ENCODE data around the gene CDK5. TPM values are rescaled to one million over a fixed set of nuclear protein-coding genes. Genes with fewer than 3 reads are reported as not detected.

The CDK5 gene
- total and polyA plus RNA-seq, 2 donors (not counting 1 experiment from before 2014, with no cell fraction given) = 8.2 to 8.4 TPM

DNA sequence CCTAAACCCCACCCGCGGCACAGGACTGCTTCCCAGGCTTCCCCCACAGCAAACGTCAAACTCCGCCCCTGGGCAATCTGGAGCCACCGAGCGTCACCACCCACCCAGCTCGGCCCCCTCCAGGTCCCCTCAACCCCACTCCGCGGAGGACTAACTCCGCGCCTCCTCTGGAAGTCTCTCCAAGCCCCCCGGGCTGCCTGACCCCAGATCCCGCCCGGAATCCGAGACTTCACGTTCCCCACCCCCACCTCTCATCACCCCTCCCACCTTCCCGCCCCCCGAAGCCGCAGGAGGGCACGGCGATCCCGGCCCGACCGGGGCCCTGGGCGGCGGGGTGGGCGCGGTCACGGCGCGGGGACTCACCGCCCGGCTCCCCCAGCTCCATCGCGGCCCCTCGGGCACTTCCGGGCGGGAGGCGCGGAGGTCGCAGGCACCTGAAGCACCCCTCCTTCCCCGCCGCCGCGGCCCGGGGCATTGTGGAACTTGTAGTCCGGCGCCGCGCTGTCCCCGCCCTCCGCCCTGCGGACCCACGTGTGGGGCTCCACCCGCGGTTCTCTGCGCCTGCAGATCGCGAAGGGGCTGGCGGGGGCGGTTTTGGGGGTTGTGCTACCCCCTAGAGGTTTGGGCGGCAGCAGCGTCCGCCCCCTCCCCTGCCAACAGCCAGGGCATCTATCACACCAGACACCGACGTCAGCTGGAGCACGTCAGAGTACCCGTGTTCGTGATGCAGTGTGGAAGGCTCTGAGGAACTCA is 25.6 kb upstream of the CDK5 start, which contains the start of gene TMUB1:
TMUB1 (minus strand) TSS at position 423 of the 753 bp plus-strand sequence. CDS start 930 bp downstream, outside the sequence.
- peak within 1 kb of the TSS; percentile 87 for H3K27ac Mint-ChIP-seq
- Histone ChIP-seq H3K4me3 (ENCODE audit: control extremely low read depth in 1 of 5, extremely low read depth in 1 of 5, insufficient read depth in 1 of 5, low read depth in 2 of 5, low read length in 4 of 5) (peak within 1 kb of the TSS; percentile 1 to 83 (median 77)), H3K36me3 (replicated peaks in 1 of 2; ENCODE audit: control extremely low read depth in 1 of 2, control insufficient read depth in 1 of 2, extremely low read depth in 1 of 2, insufficient read depth in 2 of 2, low read length in 1 of 2) (no peaks in the 10 kb centered on the region), H3K4me1 (ENCODE audit: control insufficient read depth in 2 of 2, insufficient read depth in 2 of 2, low read length in 2 of 2) (peaks cover 59 to 67% of the 10 kb centered on the region in 2 donors), H3K27ac (ENCODE audit: low read length in 2 of 2) (peak within 1 kb of the TSS; percentile 76 to 92), H4K20me1 (ENCODE audit: control insufficient read depth, insufficient read depth, low read length, poor library complexity, severe bottlenecking) (peaks cover 26% of the 10 kb centered on the region), H3K9me3 (ENCODE audit: control extremely low read depth in 1 of 3, control insufficient read depth in 2 of 3, insufficient read depth in 1 of 3, low read length in 2 of 3) (peaks cover 0 to 4% (median 0%) of the 10 kb centered on the region in 3 donors), H3K9ac (ENCODE audit: low read length) (peak within 1 kb of the TSS; percentile 85), H2AFZ (ENCODE audit: insufficient read depth, low read depth, low read length, poor library complexity, severe bottlenecking) (peak within 1 kb of the TSS; percentile 74), H3K79me2 (ENCODE audit: control insufficient read depth, insufficient read depth, low read length) (peaks cover 39% of the 10 kb centered on the region), H3K27me3 (replicated peaks in 1 of 4; ENCODE audit: control extremely low read depth in 1 of 4, control insufficient read depth in 3 of 4, insufficient read depth in 4 of 4, low read length in 3 of 4) (peaks cover 0 to 38% (median 14%) of the 10 kb centered on the region in 4 experiments), H3K4me2 (replicated peaks; ENCODE audit: low read depth, low read length, poor library complexity, severe bottlenecking) (peak within 1 kb of the TSS; percentile 95)
- no peak for TF ChIP-seq EZH2 (IDR thresholded peaks at IDR 0.05; ENCODE audit: borderline replicate concordance, insufficient read depth, low read depth, low read length, poor library complexity, severe bottlenecking)
- TF ChIP-seq, protein P1, sequence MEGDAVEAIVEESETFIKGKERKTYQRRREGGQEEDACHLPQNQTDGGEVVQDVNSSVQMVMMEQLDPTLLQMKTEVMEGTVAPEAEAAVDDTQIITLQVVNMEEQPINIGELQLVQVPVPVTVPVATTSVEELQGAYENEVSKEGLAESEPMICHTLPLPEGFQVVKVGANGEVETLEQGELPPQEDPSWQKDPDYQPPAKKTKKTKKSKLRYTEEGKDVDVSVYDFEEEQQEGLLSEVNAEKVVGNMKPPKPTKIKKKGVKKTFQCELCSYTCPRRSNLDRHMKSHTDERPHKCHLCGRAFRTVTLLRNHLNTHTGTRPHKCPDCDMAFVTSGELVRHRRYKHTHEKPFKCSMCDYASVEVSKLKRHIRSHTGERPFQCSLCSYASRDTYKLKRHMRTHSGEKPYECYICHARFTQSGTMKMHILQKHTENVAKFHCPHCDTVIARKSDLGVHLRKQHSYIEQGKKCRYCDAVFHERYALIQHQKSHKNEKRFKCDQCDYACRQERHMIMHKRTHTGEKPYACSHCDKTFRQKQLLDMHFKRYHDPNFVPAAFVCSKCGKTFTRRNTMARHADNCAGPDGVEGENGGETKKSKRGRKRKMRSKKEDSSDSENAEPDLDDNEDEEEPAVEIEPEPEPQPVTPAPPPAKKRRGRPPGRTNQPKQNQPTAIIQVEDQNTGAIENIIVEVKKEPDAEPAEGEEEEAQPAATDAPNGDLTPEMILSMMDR (IDR thresholded peaks at IDR 0.05) = peak; percentile 8
- peaks cover 13% of the 10 kb centered on the region for H3K27me3 Mint-ChIP-seq
- ChIA-PET CTCF (interaction anchor here (1.2 to 1.7 kb wide), 3 partner anchors 23 to 65 kb away, joined by 3 to 4 read pairs (median 3); partner anchors contain the start of gene ABCB8), POLR2A (interaction anchor here (1.2 kb wide), 1 partner anchor 23 kb away, joined by 3 read pairs; no protein-coding TSS in a partner anchor)
- ATAC-seq (ENCODE audit: low read depth) = peak; percentile 61
- H3K9me3 Mint-ChIP-seq (ENCODE audit: insufficient read depth) = no peaks in the 10 kb centered on the region
- intact Hi-C loops (cut with micrococcal nuclease) = loop anchor here (1.0 to 10.0 kb wide), 8 partner anchors 55 to 1311 kb away; partner anchors contain the start of genes ABCB8, ABCF2, KCNH2 and NUB1
- peaks cover 58% of the 10 kb centered on the region for H3K4me1 Mint-ChIP-seq
- WGBS (ENCODE audit: insufficient coverage) = under 1% methylated on average over 66 of the region's 69 CpGs
- peak; percentile 92 for DNase-seq
- peak within 1 kb of the TSS; percentile 88 for H3K4me3 Mint-ChIP-seq
